Motor neuron (in vitro differentiated cells): Measurements from ENCODE around the gene LRRC31. TPM values are rescaled to one million over a fixed set of nuclear protein-coding genes. Genes with fewer than 3 reads are reported as not detected.

Source experiments
- ATAC-seq, 8 experiments: fragments of 200-7000 bp; cut with Tn5 transposase; replicated peaks in 6 of 8; 2 replicates each; pipeline ENCODE4 v1.8.0; 2021; ENCODE audit warnings: mild to moderate bottlenecking in 8 of 8, moderate library complexity in 8 of 8
- H3K27ac ChIP-seq, 2 donors: fragments of 250-450 bp; sonication (Bioruptor Pico); 2 replicates each; pipeline ENCODE4 v1.9.0; 2021; ENCODE audit warnings: antibody characterized with exemption in 2 of 2, mild to moderate bottlenecking in 2 of 2, moderate library complexity in 1 of 2
- H3K4me1 ChIP-seq, 2 donors: fragments of 250-450 bp; sonication (Bioruptor Pico); replicated peaks in 1 of 2; 2 replicates each; pipeline ENCODE4 v1.6.1; 2021; ENCODE audit warnings: antibody characterized with exemption in 2 of 2, mild to moderate bottlenecking in 2 of 2, moderate library complexity in 1 of 2
- H3K4me3 ChIP-seq, 5 donors: fragments of 250-450 bp; sonication (Bioruptor Pico); 2 replicates each; pipeline ENCODE4 v1.9.0; 2021; ENCODE audit warnings: antibody characterized with exemption in 5 of 5, mild to moderate bottlenecking in 5 of 5, moderate library complexity in 4 of 5
- WGBS, 10 experiments: fragments of 450-650 bp; shearing (Covaris generic); methylation state at CpG; one replicate each; pipeline ENCODE4 v1.0.0; 2022; 5-methylcytosine and 5-hydroxymethylcytosine counted together
- in situ Hi-C, 9 experiments: fragments of 400-800 bp; cut with MboI; loops; one replicate each; pipeline ENCODE4 v1.15.0; 2021; ENCODE audit warnings: low sequenced_read_pairs in 9 of 9, low pct_unique_long_range_greater_than_20kb in 2 of 9; ENCODE audit not compliant: unreplicated experiment in 9 of 9
- total RNA-seq, 8 experiments: library from RNA; unstranded; fragments of 300-600 nt; gene quantifications; 2 replicates each; pipeline versions ENCODE4 v1.2.3 to v1.2.4, GENCODE V29; 2022

The LRRC31 gene
- total RNA-seq, 8 experiments from 2014 or later = 0.08 to 0.21 (median 0.14) TPM; not detected in 4

DNA sequence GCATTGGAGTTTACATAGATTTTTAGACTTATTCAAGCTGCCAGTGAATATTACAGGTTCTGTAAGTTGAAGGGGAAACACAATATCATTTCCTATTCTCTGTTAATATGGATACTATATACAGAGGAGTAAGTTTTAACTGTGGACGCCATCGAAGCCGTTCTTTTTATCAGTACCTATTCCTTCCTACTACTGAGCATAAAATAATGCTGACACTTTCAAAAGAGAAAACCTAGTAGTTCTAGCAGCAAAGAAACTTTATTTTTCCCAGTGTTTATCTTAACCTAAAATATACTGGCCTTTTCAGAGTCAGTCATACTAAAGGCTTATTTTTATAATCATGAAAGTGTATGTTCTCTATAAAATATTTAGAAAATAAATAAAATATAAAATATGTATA is 14.2 kb downstream of the LRRC31 start:
- no peak overlapping the region for H3K27ac ChIP-seq
- no peak overlapping the region for H3K4me3 ChIP-seq
- 82 to 100% (median 95%) methylated on average over 1 to 3 of the region's 3 CpGs; no CpG with 5 or more reads in 1 of the 10 experiments for WGBS, 10 experiments
- ATAC-seq = no peak
- no peaks in the 10 kb centered on the region for H3K4me1 ChIP-seq
- in situ Hi-C loops = loop anchor here in 1 of 9 experiments (25.0 kb wide), 1 partner anchor 207 kb away; no protein-coding TSS in a partner anchor

GRCh38 chr3:169850618-169851017 is 19.1 kb downstream of the LRRC31 start:
- in situ Hi-C loops = loop anchor here in 1 of 9 experiments (25.0 kb wide), 1 partner anchor 212 kb away; no protein-coding TSS in a partner anchor
- no peak for ATAC-seq
- Histone ChIP-seq H3K4me3 (no peak overlapping the region), H3K27ac (no peak overlapping the region), H3K4me1 (no peaks in the 10 kb centered on the region)

DNA sequence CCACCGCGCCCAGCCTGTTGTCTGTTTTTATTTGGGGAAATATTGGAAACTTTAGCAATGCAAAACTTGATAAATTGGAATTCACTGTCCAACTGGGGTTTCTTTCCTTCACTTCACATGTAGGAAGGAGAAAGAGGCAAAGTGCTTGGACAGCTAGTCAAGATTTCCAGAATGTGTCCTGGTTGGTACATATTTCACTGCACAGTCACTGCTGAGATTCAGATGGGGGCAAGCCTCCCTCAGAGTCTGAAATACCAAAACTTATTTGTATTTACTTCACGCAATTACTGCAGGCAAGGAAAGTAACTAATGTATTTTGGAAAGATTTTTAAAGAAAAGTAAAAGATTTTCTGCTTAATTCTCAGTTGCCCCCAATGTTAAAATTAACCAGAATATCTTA is 21.0 kb downstream of the LRRC31 start:
- no peaks in the 10 kb centered on the region for H3K4me1 ChIP-seq
- H3K4me3 ChIP-seq = no peak overlapping the region
- no peak for ATAC-seq
- no peak overlapping the region for H3K27ac ChIP-seq
- in situ Hi-C loops = no loop called here
- 83 to 100% (median 100%) methylated on average over 1 to 3 of the region's 3 CpGs; no CpG with 5 or more reads in 2 of the 10 experiments for WGBS, 10 experiments

DNA sequence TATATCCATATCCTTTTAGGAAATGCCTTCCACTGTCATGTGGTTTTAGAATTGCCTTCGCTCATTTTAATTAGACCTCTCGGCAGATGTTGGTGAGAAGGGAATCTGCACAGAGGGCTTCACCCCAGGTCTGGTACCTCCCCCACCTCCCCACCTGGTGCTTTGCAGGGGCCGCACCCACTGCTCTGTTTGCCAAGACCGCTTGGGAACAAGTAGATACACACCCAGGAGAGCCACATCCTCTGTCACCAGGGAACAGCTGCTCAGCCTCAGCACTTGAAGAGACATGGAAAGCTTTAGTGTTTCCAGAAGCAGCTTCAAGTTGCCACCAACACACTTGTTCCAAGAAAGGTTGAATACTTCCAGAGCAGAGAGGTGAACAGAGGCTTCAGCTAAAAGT is 21.8 kb downstream of the LRRC31 start:
- WGBS, 10 experiments = 30 to 100% (median 80%) methylated on average over 1 to 2 of the region's 4 CpGs; no CpG with 5 or more reads in 5 of the 10 experiments
- Histone ChIP-seq H3K4me1 (no peaks in the 10 kb centered on the region), H3K4me3 (no peak overlapping the region), H3K27ac (no peak overlapping the region)
- in situ Hi-C loops = no loop called here
- peak in 2 of 8 experiments; percentile 52 to 86 for ATAC-seq

DNA sequence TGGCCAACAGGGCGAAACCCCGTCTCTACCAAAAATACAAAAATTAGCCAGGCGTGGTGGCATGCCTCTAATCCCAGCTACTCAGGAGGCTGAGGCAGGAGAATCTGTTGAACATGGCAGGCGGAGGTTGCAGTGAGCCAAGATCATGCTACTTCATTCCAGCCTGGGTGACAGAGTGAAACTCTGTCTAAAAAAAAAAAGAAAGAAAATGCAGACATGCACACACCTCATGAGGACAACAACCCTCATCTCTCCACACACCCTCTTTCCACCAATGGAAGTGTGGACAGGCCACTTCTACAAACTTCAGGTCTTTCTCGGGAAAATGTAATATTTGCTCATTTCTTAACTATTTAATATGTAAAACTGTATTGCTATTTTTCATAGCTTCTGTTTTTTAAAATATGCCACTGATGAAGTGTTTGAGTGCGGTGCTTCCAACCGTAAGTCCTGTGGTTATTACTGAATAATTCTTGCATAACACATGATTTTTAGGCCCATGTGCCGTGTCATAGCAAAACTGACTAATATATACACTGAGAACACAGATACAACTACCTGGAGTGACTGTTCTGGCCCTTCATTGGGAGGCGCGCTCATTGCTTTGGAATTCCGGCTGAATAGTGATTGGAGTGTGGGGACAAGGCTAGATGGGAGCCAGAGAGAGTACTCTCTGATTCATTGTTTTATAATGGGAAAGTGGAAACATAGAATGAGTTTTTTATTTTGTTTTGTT is 23.1 kb downstream of the LRRC31 start:
- H3K27ac ChIP-seq = no peak overlapping the region
- in situ Hi-C loops = no loop called here
- no peak for ATAC-seq
- 69 to 100% (median 94%) methylated on average over 1 to 11 of the region's 11 CpGs; no CpG with 5 or more reads in 1 of the 10 experiments for WGBS, 10 experiments
- H3K4me3 ChIP-seq = no peak overlapping the region
- no peaks in the 10 kb centered on the region for H3K4me1 ChIP-seq

GRCh38 chr3:169842960-169843359 is 26.8 kb downstream of the LRRC31 start:
- ATAC-seq = no peak

GRCh38 chr3:169841171-169841570 is 28.6 kb downstream of the LRRC31 start:
- ATAC-seq = no peak
- in situ Hi-C loops = no loop called here
- H3K27ac ChIP-seq = no peak overlapping the region
- no peak overlapping the region for H3K4me3 ChIP-seq
- 57 to 100% (median 67%) methylated on average over 1 to 4 of the region's 4 CpGs; no CpG with 5 or more reads in 1 of the 10 experiments for WGBS, 10 experiments
- H3K4me1 ChIP-seq = peaks cover 0 to 4% of the 10 kb centered on the region in 2 donors

More at GRCh38 chr3:169842960-169843359, 26.8 kb downstream of the LRRC31 start:
- 33 to 100% (median 92%) methylated on average over 1 to 3 of the region's 3 CpGs; no CpG with 5 or more reads in 5 of the 10 experiments for WGBS, 10 experiments
- no peak overlapping the region for H3K4me3 ChIP-seq
- no peaks in the 10 kb centered on the region for H3K4me1 ChIP-seq
- H3K27ac ChIP-seq = no peak overlapping the region
- in situ Hi-C loops = no loop called here

- H3K4me1 ChIP-seq = peaks cover 0 to 4% of the 10 kb centered on the region in 2 donors
- H3K27ac ChIP-seq = no peak overlapping the region
- 10 to 100% (median 83%) methylated on average over 1 of the region's 1 CpG; no CpG with 5 or more reads in 3 of the 10 experiments for WGBS, 10 experiments
- H3K4me3 ChIP-seq = no peak overlapping the region
- in situ Hi-C loops = no loop called here
- peak in 3 of 8 experiments; percentile 6 to 92 (median 56) for ATAC-seq
These were observed 31.2 kb downstream of the LRRC31 start for GRCh38 chr3:169838511-169839030.

DNA sequence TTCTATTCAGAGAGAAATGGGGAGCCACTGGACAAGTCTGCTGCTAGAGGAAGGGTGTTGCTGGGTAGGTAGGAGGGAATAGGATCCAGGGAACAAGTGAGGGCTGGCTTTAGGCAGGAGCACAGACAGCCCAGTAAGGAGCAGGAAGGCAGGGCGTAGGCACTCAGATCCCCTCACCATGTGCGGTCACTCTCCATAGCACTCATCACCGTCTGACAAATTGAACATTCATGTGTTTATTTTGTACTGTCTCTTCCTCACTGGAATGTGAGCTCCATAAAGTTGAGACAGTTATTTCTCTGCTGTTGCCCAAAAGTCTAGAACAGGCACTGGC is 32.8 kb downstream of the LRRC31 start:
- H3K4me3 ChIP-seq = no peak overlapping the region
- 15 to 100% (median 80%) methylated on average over 1 to 3 of the region's 3 CpGs; no CpG with 5 or more reads in 1 of the 10 experiments for WGBS, 10 experiments
- in situ Hi-C loops = no loop called here
- peak in 6 of 8 experiments; percentile 25 to 90 (median 36) for ATAC-seq
- H3K4me1 ChIP-seq = peaks cover 0 to 4% of the 10 kb centered on the region in 2 donors
- no peak overlapping the region for H3K27ac ChIP-seq

GRCh38 chr3:169836078-169836941 is 33.4 kb downstream of the LRRC31 start:
- WGBS, 10 experiments = 7 to 100% (median 73%) methylated on average over 1 to 5 of the region's 5 CpGs
- Histone ChIP-seq H3K4me3 (no peak overlapping the region), H3K4me1 (peaks cover 0 to 4% of the 10 kb centered on the region in 2 donors), H3K27ac (no peak overlapping the region)
- peak in 7 of 8 experiments; percentile 16 to 91 (median 54) for ATAC-seq
- in situ Hi-C loops = no loop called here

DNA sequence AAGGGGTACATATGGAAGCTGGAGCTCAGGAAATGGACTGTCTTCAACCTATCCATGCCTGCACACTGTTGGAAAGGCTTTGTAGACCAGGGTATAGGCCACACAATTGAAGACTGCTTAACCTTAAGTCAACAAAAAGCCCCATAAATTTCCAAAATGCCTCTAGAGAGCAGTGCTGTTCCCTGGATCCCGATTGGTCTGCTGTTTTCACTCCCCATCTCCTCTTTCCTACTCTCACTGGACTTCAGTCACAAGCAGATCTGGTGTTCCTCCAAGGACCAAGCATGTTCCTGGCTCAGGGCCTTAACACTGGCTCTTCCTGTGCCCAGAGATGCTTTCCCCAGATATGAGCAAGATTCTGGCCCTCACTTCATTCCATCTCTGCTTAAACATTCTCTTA is 34.2 kb downstream of the LRRC31 start:
- in situ Hi-C loops = no loop called here
- no peak overlapping the region for H3K27ac ChIP-seq
- H3K4me3 ChIP-seq = no peak overlapping the region
- ATAC-seq = no peak
- 60 to 100% methylated on average over 1 of the region's 1 CpG; no CpG with 5 or more reads in 8 of the 10 experiments for WGBS, 10 experiments
- H3K4me1 ChIP-seq = peaks cover 0 to 4% of the 10 kb centered on the region in 2 donors

DNA sequence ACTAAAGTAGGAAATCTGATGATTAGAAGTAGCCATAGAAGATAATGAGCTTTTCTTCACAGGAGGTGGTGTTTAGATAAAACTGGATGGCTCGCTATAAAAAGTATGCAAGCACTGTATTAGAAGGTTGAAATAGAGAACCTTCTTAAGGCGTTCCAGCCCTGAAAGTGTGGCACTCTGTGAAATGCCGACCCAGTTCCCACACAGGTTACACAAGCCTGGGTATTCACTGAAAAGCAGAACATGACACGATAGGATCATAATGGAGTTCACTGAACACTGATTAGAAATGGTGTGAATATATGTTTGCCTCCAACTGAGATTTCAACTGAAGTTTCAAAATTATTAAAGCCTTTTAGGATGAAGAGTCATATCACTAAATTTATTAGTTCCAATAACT is 42.0 kb downstream of the LRRC31 start:
- Histone ChIP-seq H3K4me1 (no peaks in the 10 kb centered on the region), H3K4me3 (no peak overlapping the region), H3K27ac (no peak overlapping the region)
- 49 to 100% (median 84%) methylated on average over 1 to 4 of the region's 4 CpGs; no CpG with 5 or more reads in 1 of the 10 experiments for WGBS, 10 experiments
- in situ Hi-C loops = no loop called here
- ATAC-seq = no peak

GRCh38 chr3:169825316-169825715 is 44.4 kb downstream of the LRRC31 start:
- no peak for ATAC-seq
- WGBS, 10 experiments = 19 to 100% (median 79%) methylated on average over 1 to 3 of the region's 3 CpGs; no CpG with 5 or more reads in 1 of the 10 experiments
- Histone ChIP-seq H3K4me3 (no peak overlapping the region), H3K4me1 (no peaks in the 10 kb centered on the region), H3K27ac (no peak overlapping the region)
- in situ Hi-C loops = no loop called here
